Spleen (tissue), 7 donors: Measurements from ENCODE around the gene PPP1R9A.

ENCODE experiments used
- POLR2AphosphoS5 ChIP-seq, 3 donors: sonication (generic); formaldehyde crosslinking; IDR thresholded peaks; one replicate each; pipeline ENCODE4 v1.5.1; 2017; ENCODE audit warnings: antibody characterized with exemption in 3 of 3
- TF ChIP-seq, protein P1 (sequence below), 11 experiments: fragments of 200-600 bp in 7 of 11; fragments of 450-650 bp in 4 of 11; sonication (generic) in 4 of 11; IDR thresholded peaks in 8 of 11; conservative IDR thresholded peaks in 3 of 11; 1 replicate in 7 of 11; 2 replicates in 4 of 11; pipeline versions ENCODE4 v1.4.0 to v1.8.0; 2016 to 2021; ENCODE audit warnings: antibody characterized with exemption in 11 of 11, inconsistent platforms in 4 of 11, mild to moderate bottlenecking in 1 of 11
- donor health status: DM: no; HTN: no; CAD: no; lungs with moderate emphysema.
- donor health status: DM: no; HTN: no; CAD: no.
- donor health status: DM: no; HTN: no; CAD: no.

DNA sequence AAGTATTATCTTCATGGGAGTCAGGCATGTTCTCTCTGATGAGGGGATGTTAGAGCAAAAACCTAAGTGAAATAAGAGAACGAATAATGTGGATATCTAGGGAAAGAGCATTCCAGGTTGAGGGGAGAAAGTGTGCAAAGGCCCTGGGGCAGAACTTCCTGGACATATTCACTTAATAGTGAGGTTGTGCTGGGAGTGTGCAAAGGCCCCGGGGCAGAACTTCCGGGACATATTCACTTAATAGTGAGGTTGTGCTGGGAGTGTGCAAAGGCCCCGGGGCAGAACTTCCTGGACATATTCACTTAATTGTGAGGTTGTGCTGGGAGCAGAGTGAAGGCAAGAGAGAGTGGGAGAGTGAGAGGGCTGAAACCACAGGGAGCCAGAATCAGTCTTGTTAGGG is 405.2 kb downstream of the PPP1R9A start:
- TF ChIP-seq, protein P1, sequence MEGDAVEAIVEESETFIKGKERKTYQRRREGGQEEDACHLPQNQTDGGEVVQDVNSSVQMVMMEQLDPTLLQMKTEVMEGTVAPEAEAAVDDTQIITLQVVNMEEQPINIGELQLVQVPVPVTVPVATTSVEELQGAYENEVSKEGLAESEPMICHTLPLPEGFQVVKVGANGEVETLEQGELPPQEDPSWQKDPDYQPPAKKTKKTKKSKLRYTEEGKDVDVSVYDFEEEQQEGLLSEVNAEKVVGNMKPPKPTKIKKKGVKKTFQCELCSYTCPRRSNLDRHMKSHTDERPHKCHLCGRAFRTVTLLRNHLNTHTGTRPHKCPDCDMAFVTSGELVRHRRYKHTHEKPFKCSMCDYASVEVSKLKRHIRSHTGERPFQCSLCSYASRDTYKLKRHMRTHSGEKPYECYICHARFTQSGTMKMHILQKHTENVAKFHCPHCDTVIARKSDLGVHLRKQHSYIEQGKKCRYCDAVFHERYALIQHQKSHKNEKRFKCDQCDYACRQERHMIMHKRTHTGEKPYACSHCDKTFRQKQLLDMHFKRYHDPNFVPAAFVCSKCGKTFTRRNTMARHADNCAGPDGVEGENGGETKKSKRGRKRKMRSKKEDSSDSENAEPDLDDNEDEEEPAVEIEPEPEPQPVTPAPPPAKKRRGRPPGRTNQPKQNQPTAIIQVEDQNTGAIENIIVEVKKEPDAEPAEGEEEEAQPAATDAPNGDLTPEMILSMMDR (IDR thresholded peaks at IDR 0.05 in 8 of 11, conservative IDR thresholded peaks at IDR 0.05 in 3 of 11): no peak
- no peak for TF ChIP-seq POLR2AphosphoS5 (IDR thresholded peaks at IDR 0.05)
